Panc1 (cell line): ENCODE measurements around the gene CDKAL1.

Experiments used
- TF ChIP-seq, protein P1 (sequence below): fragments of 450-650 bp; IDR thresholded peaks from 2 replicates; pipeline ENCODE4 v1.5.1; 2017; ENCODE audit warnings: mild to moderate bottlenecking
- TF ChIP-seq, protein P2 (sequence below), 2 experiments: IDR thresholded peaks; 2 replicates each; pipeline ENCODE4 v1.6.1; 2011 to 2012; ENCODE audit warnings: low read depth in 2 of 2, control low read depth in 1 of 2, low read length in 1 of 2, mild to moderate bottlenecking in 1 of 2, moderate library complexity in 1 of 2; ENCODE audit not compliant: insufficient read depth in 1 of 2

DNA sequence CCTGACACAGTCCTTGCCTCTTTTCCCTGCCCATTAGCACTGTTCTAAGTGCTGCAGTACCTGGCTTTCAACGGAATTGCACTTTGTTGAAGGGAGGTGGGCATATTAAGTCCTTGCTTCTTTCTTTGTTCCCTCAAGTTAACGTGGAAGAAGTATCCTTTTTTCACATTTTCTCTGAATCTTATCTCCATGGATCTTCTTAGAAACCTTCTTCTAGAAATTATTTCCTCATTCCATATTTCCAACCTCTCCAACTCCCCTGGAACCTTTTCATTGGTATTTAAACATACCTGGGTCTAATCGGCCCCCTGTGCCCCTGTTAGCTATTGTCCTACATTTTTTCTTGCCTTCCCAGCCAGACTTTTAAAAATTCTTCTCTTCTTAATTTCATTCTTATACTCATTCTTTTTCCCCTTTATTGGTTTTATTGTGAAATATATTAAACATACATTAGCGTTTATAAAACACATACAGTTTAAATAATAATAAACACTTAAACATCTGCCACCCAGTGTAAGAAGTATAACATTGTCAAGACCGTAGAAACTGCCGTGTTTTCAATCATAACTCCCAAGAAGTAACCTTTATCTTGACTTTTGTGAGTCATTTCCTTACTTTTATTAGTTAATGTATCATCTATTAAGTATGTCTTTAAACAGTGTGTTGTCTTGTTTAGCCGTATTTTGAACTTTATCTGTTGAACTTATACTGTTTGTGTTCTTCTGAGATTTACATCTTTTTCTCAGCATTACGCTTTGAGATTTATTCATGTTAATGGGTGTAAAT lies 118.2 kb downstream of the CDKAL1 start:
- TF ChIP-seq, protein P1, sequence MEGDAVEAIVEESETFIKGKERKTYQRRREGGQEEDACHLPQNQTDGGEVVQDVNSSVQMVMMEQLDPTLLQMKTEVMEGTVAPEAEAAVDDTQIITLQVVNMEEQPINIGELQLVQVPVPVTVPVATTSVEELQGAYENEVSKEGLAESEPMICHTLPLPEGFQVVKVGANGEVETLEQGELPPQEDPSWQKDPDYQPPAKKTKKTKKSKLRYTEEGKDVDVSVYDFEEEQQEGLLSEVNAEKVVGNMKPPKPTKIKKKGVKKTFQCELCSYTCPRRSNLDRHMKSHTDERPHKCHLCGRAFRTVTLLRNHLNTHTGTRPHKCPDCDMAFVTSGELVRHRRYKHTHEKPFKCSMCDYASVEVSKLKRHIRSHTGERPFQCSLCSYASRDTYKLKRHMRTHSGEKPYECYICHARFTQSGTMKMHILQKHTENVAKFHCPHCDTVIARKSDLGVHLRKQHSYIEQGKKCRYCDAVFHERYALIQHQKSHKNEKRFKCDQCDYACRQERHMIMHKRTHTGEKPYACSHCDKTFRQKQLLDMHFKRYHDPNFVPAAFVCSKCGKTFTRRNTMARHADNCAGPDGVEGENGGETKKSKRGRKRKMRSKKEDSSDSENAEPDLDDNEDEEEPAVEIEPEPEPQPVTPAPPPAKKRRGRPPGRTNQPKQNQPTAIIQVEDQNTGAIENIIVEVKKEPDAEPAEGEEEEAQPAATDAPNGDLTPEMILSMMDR = no peak
- TF ChIP-seq, protein P2, sequence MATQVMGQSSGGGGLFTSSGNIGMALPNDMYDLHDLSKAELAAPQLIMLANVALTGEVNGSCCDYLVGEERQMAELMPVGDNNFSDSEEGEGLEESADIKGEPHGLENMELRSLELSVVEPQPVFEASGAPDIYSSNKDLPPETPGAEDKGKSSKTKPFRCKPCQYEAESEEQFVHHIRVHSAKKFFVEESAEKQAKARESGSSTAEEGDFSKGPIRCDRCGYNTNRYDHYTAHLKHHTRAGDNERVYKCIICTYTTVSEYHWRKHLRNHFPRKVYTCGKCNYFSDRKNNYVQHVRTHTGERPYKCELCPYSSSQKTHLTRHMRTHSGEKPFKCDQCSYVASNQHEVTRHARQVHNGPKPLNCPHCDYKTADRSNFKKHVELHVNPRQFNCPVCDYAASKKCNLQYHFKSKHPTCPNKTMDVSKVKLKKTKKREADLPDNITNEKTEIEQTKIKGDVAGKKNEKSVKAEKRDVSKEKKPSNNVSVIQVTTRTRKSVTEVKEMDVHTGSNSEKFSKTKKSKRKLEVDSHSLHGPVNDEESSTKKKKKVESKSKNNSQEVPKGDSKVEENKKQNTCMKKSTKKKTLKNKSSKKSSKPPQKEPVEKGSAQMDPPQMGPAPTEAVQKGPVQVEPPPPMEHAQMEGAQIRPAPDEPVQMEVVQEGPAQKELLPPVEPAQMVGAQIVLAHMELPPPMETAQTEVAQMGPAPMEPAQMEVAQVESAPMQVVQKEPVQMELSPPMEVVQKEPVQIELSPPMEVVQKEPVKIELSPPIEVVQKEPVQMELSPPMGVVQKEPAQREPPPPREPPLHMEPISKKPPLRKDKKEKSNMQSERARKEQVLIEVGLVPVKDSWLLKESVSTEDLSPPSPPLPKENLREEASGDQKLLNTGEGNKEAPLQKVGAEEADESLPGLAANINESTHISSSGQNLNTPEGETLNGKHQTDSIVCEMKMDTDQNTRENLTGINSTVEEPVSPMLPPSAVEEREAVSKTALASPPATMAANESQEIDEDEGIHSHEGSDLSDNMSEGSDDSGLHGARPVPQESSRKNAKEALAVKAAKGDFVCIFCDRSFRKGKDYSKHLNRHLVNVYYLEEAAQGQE (IDR thresholded peaks at IDR 0.05; ENCODE audit: insufficient read depth in 1 of 2, low read depth in 2 of 2, low read length in 1 of 2) = no peak
